Activated CD4-positive, alpha-beta T cell treated with anti-CD3 and anti-CD28 coated beads for 1 hour (primary cell): ENCODE results near the gene SAMD7.
A peak's percentile ranks its signal among the peaks of the same experiment; 100 is the strongest.

Experiments used
- DNase-seq: peaks from one replicate; pipeline ENCODE4 v3.0.0-alpha.2; 2020

The SAMD7 gene

GRCh38 chr3:169911272-169911671, at the start of gene SAMD7:
Gene SAMD7, plus strand, starts transcription at chr3:169911572. Its CDS starts 7,927 bp downstream, at chr3:169919499.
- no peak for DNase-seq

GRCh38 chr3:169861871-169862270, 49.5 kb upstream of the SAMD7 start:
- no peak for DNase-seq

- DNase-seq = peak; percentile 30
Observed at GRCh38 chr3:169863458-169863899, 47.9 kb upstream of the SAMD7 start.

GRCh38 chr3:169864270-169864669, 47.1 kb upstream of the SAMD7 start:
- DNase-seq = no peak

GRCh38 chr3:169865176-169865767, 46.1 kb upstream of the SAMD7 start:
- DNase-seq = no peak

- no peak for DNase-seq
Observed at GRCh38 chr3:169867584-169868210, 43.7 kb upstream of the SAMD7 start.

- DNase-seq = no peak
Observed at GRCh38 chr3:169868369-169868768, 43.0 kb upstream of the SAMD7 start.

- DNase-seq = no peak
Observed at GRCh38 chr3:169869484-169870220, 41.7 kb upstream of the SAMD7 start, which contains the start of gene LRRC31. Gene LRRC31, minus strand, starts transcription at chr3:169869935. Its CDS starts 128 bp downstream, at chr3:169869807.

- no peak for DNase-seq
Observed at GRCh38 chr3:169871129-169871886, 40.1 kb upstream of the SAMD7 start.

- no peak for DNase-seq
Observed at GRCh38 chr3:169879013-169879557, 32.3 kb upstream of the SAMD7 start.

- no peak for DNase-seq
Observed at GRCh38 chr3:169879845-169880575, 31.4 kb upstream of the SAMD7 start.

GRCh38 chr3:169880576-169881250, 30.7 kb upstream of the SAMD7 start:
- DNase-seq = no peak

- DNase-seq = no peak
Observed at GRCh38 chr3:169886671-169887070, 24.7 kb upstream of the SAMD7 start.

- DNase-seq = no peak
Observed at GRCh38 chr3:169891886-169892285, 19.5 kb upstream of the SAMD7 start.

GRCh38 chr3:169894110-169894509, 17.3 kb upstream of the SAMD7 start:
- no peak for DNase-seq

- no peak for DNase-seq
Observed at GRCh38 chr3:169895072-169895471, 16.3 kb upstream of the SAMD7 start.

GRCh38 chr3:169897284-169897683, 14.1 kb upstream of the SAMD7 start:
- DNase-seq = no peak

- DNase-seq = no peak
Observed at GRCh38 chr3:169901453-169901852, 9.9 kb upstream of the SAMD7 start.

GRCh38 chr3:169905404-169905803, 6.0 kb upstream of the SAMD7 start:
- DNase-seq = no peak

- no peak for DNase-seq
Observed at GRCh38 chr3:169907476-169907875, 3.9 kb upstream of the SAMD7 start.

- DNase-seq = no peak
Observed at GRCh38 chr3:169907944-169908343, 3.4 kb upstream of the SAMD7 start.

- DNase-seq = no peak
Observed at GRCh38 chr3:169913323-169913722, 2.0 kb downstream of the SAMD7 start.
